A549 (cell line): ENCODE measurements around the gene BRI3.

Experiments
- MAZ ChIP-seq: fragments of 150-350 bp; IDR thresholded peaks from 2 replicates; pipeline ENCODE4 v1.6.1; 2014; ENCODE audit warnings: antibody characterized with exemption, low read depth, low read length, borderline replicate concordance
- TF ChIP-seq, protein P1 (sequence below): fragments of >200 bp; sonication (Bioruptor Twin); formaldehyde crosslinking; IDR thresholded peaks from 3 replicates; pipeline ENCODE4 v1.5.1; 2016

DNA sequence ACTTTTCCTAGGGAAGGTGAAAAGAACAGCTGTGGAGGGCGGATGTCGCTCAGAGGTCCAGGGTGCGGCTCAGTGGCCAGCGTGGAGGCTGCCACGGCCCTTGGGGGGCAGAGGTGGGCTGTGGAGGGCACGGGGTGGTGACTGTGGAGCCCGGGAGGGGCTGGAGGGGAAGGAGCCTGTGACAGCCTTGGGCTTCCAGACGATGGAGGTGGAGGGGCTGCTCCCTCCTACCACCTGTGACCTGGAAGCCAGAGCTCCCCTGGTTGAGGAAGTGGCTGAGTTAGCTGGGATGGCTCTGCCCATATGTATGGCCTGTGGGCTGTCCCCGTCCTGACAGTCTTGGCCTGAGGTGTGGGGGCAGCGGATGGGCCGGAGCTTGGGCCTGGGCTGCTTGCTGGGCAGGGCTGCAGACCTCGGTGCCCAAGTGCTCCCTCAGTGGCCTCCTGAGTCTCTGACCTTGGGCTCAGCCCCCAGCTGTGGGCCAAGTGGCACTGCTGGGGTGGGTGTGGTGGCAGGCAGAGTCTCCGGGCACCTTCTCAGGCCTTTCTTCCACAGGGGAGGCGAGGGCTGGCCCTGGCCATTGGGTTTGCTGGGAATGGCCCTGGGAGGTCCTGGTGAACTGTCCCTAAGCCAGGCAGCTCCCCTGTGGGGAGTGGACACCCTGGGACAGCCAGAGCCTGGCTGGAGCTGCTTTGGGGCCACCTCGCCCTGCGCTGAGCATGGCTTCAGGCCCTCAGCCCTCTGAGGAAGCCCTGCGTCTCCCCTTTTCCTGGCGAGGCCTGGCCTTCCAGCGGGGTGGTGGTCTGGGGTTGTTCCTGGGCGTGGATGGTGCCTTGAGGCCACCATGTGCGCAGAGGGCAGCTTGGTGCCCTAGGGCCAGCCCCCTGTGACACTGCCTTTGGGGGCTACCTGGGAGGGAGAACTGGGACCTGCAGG lies 3.9 kb downstream of the BRI3 start:
- no peak for TF ChIP-seq MAZ
- TF ChIP-seq, protein P1, sequence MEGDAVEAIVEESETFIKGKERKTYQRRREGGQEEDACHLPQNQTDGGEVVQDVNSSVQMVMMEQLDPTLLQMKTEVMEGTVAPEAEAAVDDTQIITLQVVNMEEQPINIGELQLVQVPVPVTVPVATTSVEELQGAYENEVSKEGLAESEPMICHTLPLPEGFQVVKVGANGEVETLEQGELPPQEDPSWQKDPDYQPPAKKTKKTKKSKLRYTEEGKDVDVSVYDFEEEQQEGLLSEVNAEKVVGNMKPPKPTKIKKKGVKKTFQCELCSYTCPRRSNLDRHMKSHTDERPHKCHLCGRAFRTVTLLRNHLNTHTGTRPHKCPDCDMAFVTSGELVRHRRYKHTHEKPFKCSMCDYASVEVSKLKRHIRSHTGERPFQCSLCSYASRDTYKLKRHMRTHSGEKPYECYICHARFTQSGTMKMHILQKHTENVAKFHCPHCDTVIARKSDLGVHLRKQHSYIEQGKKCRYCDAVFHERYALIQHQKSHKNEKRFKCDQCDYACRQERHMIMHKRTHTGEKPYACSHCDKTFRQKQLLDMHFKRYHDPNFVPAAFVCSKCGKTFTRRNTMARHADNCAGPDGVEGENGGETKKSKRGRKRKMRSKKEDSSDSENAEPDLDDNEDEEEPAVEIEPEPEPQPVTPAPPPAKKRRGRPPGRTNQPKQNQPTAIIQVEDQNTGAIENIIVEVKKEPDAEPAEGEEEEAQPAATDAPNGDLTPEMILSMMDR, result no peak
